ENCODE data around the gene OR7C2.

OR7C2 gene

GRCh38 chr19:14954071-14954655 lies 12.9 kb downstream of the OR7C2 start:
- no peak overlapping the region for H3K9ac ChIP-seq (ENCODE audit: low read length)
- no peak overlapping the region for H3K4me3 ChIP-seq (ENCODE audit: low read depth, low read length, poor library complexity, severe bottlenecking)
- H3K27ac ChIP-seq (ENCODE audit: low read depth, low read length, poor library complexity, severe bottlenecking), result no peak overlapping the region
- no peak overlapping the region for H2AFZ ChIP-seq (ENCODE audit: low read length)
- no peaks in the 10 kb centered on the region for H3K4me1 ChIP-seq (ENCODE audit: insufficient read depth, low read length, severe bottlenecking)
- TF ChIP-seq EZH2 (IDR thresholded peaks at IDR 0.05; ENCODE audit: borderline replicate concordance, low read length) (no peak), CTCF (IDR thresholded peaks at IDR 0.05; ENCODE audit: low read length) (no peak)
- no peaks in the 10 kb centered on the region; the same call in 1 of the 2 replicates for H3K27me3 ChIP-seq (ENCODE audit: insufficient read depth, low read length)
- H3K9me2 ChIP-seq (ENCODE audit: low read depth, low read length), result no peaks in the 10 kb centered on the region
- no peaks in the 10 kb centered on the region for H3F3A ChIP-seq (ENCODE audit: insufficient read depth, low read length)
- no peak overlapping the region for H3K4me2 ChIP-seq (ENCODE audit: low read length)
- no peaks in the 10 kb centered on the region for H3K36me3 ChIP-seq (ENCODE audit: insufficient read depth, low read length)
- no peaks in the 10 kb centered on the region for H3K9me3 ChIP-seq (ENCODE audit: low read length)
- H3K79me2 ChIP-seq (ENCODE audit: insufficient read depth, low read length), result no peaks in the 10 kb centered on the region
- H4K20me1 ChIP-seq (ENCODE audit: insufficient read depth, low read length), result no peaks in the 10 kb centered on the region

GRCh38 chr19:14957464-14957863 lies 16.2 kb downstream of the OR7C2 start:
- no peak overlapping the region for H3K4me3 ChIP-seq (ENCODE audit: low read depth, low read length, poor library complexity, severe bottlenecking)
- no peak overlapping the region for H3K4me2 ChIP-seq (ENCODE audit: low read length)
- H3K36me3 ChIP-seq (ENCODE audit: insufficient read depth, low read length), result no peaks in the 10 kb centered on the region
- no peaks in the 10 kb centered on the region for H4K20me1 ChIP-seq (ENCODE audit: insufficient read depth, low read length)
- TF ChIP-seq CTCF (IDR thresholded peaks at IDR 0.05; ENCODE audit: low read length) (no peak), EZH2 (IDR thresholded peaks at IDR 0.05; ENCODE audit: borderline replicate concordance, low read length) (no peak)
- H3F3A ChIP-seq (ENCODE audit: insufficient read depth, low read length), result no peaks in the 10 kb centered on the region
- H3K27ac ChIP-seq (ENCODE audit: low read depth, low read length, poor library complexity, severe bottlenecking), result no peak overlapping the region
- no peak overlapping the region for H2AFZ ChIP-seq (ENCODE audit: low read length)
- peaks cover 7% of the 10 kb centered on the region; the same call in 1 of the 2 replicates for H3K9me3 ChIP-seq (ENCODE audit: low read length)
- no peaks in the 10 kb centered on the region for H3K4me1 ChIP-seq (ENCODE audit: insufficient read depth, low read length, severe bottlenecking)
- H3K9me2 ChIP-seq (ENCODE audit: low read depth, low read length), result no peaks in the 10 kb centered on the region
- no peak overlapping the region for H3K9ac ChIP-seq (ENCODE audit: low read length)
- no peaks in the 10 kb centered on the region for H3K79me2 ChIP-seq (ENCODE audit: insufficient read depth, low read length)
- no peaks in the 10 kb centered on the region; the same call in 1 of the 2 replicates for H3K27me3 ChIP-seq (ENCODE audit: insufficient read depth, low read length)

GRCh38 chr19:14959263-14959662 lies 18.0 kb downstream of the OR7C2 start:
- Histone ChIP-seq H3K27ac (ENCODE audit: low read depth, low read length, poor library complexity, severe bottlenecking) (no peak overlapping the region), H3K36me3 (ENCODE audit: insufficient read depth, low read length) (no peaks in the 10 kb centered on the region), H3F3A (ENCODE audit: insufficient read depth, low read length) (no peaks in the 10 kb centered on the region), H3K27me3 (ENCODE audit: insufficient read depth, low read length) (no peaks in the 10 kb centered on the region), H4K20me1 (ENCODE audit: insufficient read depth, low read length) (no peaks in the 10 kb centered on the region), H3K9ac (ENCODE audit: low read length) (no peak overlapping the region), H3K4me1 (ENCODE audit: insufficient read depth, low read length, severe bottlenecking) (no peaks in the 10 kb centered on the region), H3K4me3 (ENCODE audit: low read depth, low read length, poor library complexity, severe bottlenecking) (no peak overlapping the region), H3K4me2 (ENCODE audit: low read length) (no peak overlapping the region), H3K9me2 (ENCODE audit: low read depth, low read length) (no peaks in the 10 kb centered on the region), H2AFZ (ENCODE audit: low read length) (no peak overlapping the region), H3K9me3 (ENCODE audit: low read length) (peaks cover 7% of the 10 kb centered on the region; the same call in 1 of the 2 replicates), H3K79me2 (ENCODE audit: insufficient read depth, low read length) (no peaks in the 10 kb centered on the region)
- TF ChIP-seq CTCF (IDR thresholded peaks at IDR 0.05; ENCODE audit: low read length), result no peak
- no peak for TF ChIP-seq EZH2 (IDR thresholded peaks at IDR 0.05; ENCODE audit: borderline replicate concordance, low read length)

All from OCI-LY1 (cell line).